Measurements from ENCODE around the gene PNMA1.

PNMA1 gene

GRCh38 chr14:73665130-73665529 is 49.1 kb downstream of the PNMA1 start:
- DNase-seq = no peak

- DNase-seq = no peak
Observed at GRCh38 chr14:73663548-73664212, 50.5 kb downstream of the PNMA1 start.

GRCh38 chr14:73662487-73662943 is 51.7 kb downstream of the PNMA1 start:
- DNase-seq = peak; percentile 27 to 63 (median 52)

GRCh38 chr14:73661872-73662271 is 52.3 kb downstream of the PNMA1 start:
- DNase-seq = no peak
